ENCODE data around the gene APIP. TPM values are rescaled to one million over a fixed set of nuclear protein-coding genes. Genes with fewer than 3 reads are reported as not detected.

APIP gene
- total and polyA plus RNA-seq, 10 of the 15 experiments (the other 5 are each of a cell fraction or from before 2014, with no cell fraction given) = 26.8 to 87.1 (median 52.8) TPM

GRCh38 chr11:34887260-34887659 lies 28.9 kb downstream of the APIP start:
- Histone ChIP-seq H3K4me2 (ENCODE audit: control insufficient read depth, insufficient read depth) (no peak overlapping the region), H4K20me1 (ENCODE audit: control insufficient read depth, insufficient read depth) (no peaks in the 10 kb centered on the region), H3K9ac (ENCODE audit: control insufficient read depth, insufficient read depth, low read length) (no peak overlapping the region), H3K27ac (ENCODE audit: control insufficient read depth, insufficient read depth) (no peak overlapping the region), H3K4me1 (ENCODE audit: control insufficient read depth, insufficient read depth, low read length) (no peaks in the 10 kb centered on the region), H3K79me2 (ENCODE audit: control insufficient read depth, insufficient read depth, low read length) (no peaks in the 10 kb centered on the region), H3K9me3 (replicated peaks; ENCODE audit: control insufficient read depth, insufficient read depth, low read length) (no peaks in the 10 kb centered on the region), H3K36me3 (ENCODE audit: control insufficient read depth in 2 of 2, insufficient read depth in 2 of 2, low read length in 1 of 2) (peaks cover 0 to 3% of the 10 kb centered on the region in 2 experiments; a peak in 1 of 4 replicates), H2AFZ (ENCODE audit: control insufficient read depth, low read depth, low read length) (no peak overlapping the region), H3K4me3 (no peak overlapping the region), H3K27me3 (replicated peaks in 1 of 2; ENCODE audit: control insufficient read depth in 2 of 2, insufficient read depth in 2 of 2, low read length in 1 of 2) (no peaks in the 10 kb centered on the region)
- no peak for TF ChIP-seq TAF1 (IDR thresholded peaks at IDR 0.05; ENCODE audit: borderline replicate concordance, low read depth, low read length)
- TF ChIP-seq PML (IDR thresholded peaks at IDR 0.05; ENCODE audit: low read length) = no peak
- TF ChIP-seq RB1 (IDR thresholded peaks at IDR 0.05; ENCODE audit: borderline replicate concordance) = no peak
- TF ChIP-seq ZNF622 (IDR thresholded peaks at IDR 0.05) = no peak
- no peak for TF ChIP-seq BACH1 (IDR thresholded peaks at IDR 0.05; ENCODE audit: borderline replicate concordance)
- TF ChIP-seq ZSCAN29 (IDR thresholded peaks at IDR 0.05) = no peak
- TF ChIP-seq CBX5 (IDR thresholded peaks at IDR 0.05; ENCODE audit: low read depth) = no peak
- no peak for TF ChIP-seq BHLHE40 (IDR thresholded peaks at IDR 0.05; ENCODE audit: borderline replicate concordance in 1 of 2, low read depth in 2 of 2, low read length in 1 of 2)
- CTCF ChIA-PET = interaction anchor here (4.6 kb wide), 1 partner anchor 301 kb away, joined by 41 read pairs; no protein-coding TSS in a partner anchor
- SMC1A ChIA-PET (ENCODE audit: uncharacterized antibody, unreplicated experiment) = interaction anchor here (1.0 to 2.1 kb wide), 2 partner anchors 301 to 340 kb away, joined by 3 to 11 read pairs; no protein-coding TSS in a partner anchor
- no TSS peak for BruUV-seq (replicated peaks)
- intact Hi-C loops (cut with micrococcal nuclease; ENCODE audit: unreplicated experiment) = no loop called here
- 100% methylated on average over 1 of the region's 1 CpG for WGBS (ENCODE audit: insufficient coverage, insufficient replicate concordance, low lambda C conversion rate, missing lambda C conversion rate)
- FAIRE-seq (no peak), DNase-seq (ENCODE audit: low read depth, low spot score) (no peak), ATAC-seq (no peak)
- in situ Hi-C loops (cut with MboI) = no loop called here
- RAD21 ChIA-PET (ENCODE audit: unreplicated experiment) = no interaction called here
- POLR2A ChIA-PET = no interaction called here

DNA sequence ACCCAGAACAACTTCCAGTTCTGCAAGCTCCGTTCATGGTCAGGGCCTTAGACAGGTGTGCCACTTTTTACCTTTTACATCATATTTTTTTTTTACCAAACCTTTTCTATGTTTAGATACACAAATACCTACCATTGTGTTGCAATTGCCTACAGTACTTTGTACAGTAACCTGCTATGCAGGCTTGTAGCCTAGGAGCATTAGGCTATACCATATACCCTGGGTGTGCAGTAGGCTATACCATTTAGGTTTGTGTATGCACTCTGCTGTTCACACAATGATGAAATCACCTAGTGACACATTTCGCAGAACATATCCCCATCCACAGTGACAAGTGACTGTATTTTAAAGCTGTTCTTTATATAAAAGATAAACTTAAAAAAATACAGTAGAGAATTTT lies 29.6 kb downstream of the APIP start:
- BruUV-seq (replicated peaks) = no TSS peak
- POLR2A ChIA-PET = interaction anchor here (0.8 kb wide), 1 partner anchor 33 kb away, joined by 4 read pairs; no protein-coding TSS in a partner anchor
- in situ Hi-C loops (cut with MboI) (no loop called here), intact Hi-C loops (cut with micrococcal nuclease; ENCODE audit: unreplicated experiment) (no loop called here)
- no peak overlapping the region for H3K27ac ChIP-seq (ENCODE audit: control insufficient read depth, insufficient read depth)
- no peak overlapping the region for H3K4me3 ChIP-seq
- no peak overlapping the region for H3K9ac ChIP-seq (ENCODE audit: control insufficient read depth, insufficient read depth, low read length)
- no peaks in the 10 kb centered on the region for H3K9me3 ChIP-seq (replicated peaks; ENCODE audit: control insufficient read depth, insufficient read depth, low read length)
- SMC1A ChIA-PET (ENCODE audit: uncharacterized antibody, unreplicated experiment) = interaction anchor here (1.0 to 2.1 kb wide), 2 partner anchors 300 to 340 kb away, joined by 3 to 11 read pairs; no protein-coding TSS in a partner anchor
- FAIRE-seq (no peak), ATAC-seq (no peak), DNase-seq (ENCODE audit: low read depth, low spot score) (no peak)
- RAD21 ChIA-PET (ENCODE audit: unreplicated experiment) = no interaction called here
- peaks cover 0 to 2% of the 10 kb centered on the region in 2 experiments; a peak in 2 of 4 replicates for H3K36me3 ChIP-seq (ENCODE audit: control insufficient read depth in 2 of 2, insufficient read depth in 2 of 2, low read length in 1 of 2)
- H3K79me2 ChIP-seq (ENCODE audit: control insufficient read depth, insufficient read depth, low read length) = no peaks in the 10 kb centered on the region
- CTCF ChIA-PET = interaction anchor here (0.7 to 4.6 kb wide), 2 partner anchors 11 to 300 kb away, joined by 4 to 41 read pairs; no protein-coding TSS in a partner anchor
- no peaks in the 10 kb centered on the region for H3K27me3 ChIP-seq (replicated peaks in 1 of 2; ENCODE audit: control insufficient read depth in 2 of 2, insufficient read depth in 2 of 2, low read length in 1 of 2)
- no peak overlapping the region for H3K4me2 ChIP-seq (ENCODE audit: control insufficient read depth, insufficient read depth)
- no peaks in the 10 kb centered on the region for H3K4me1 ChIP-seq (ENCODE audit: control insufficient read depth, insufficient read depth, low read length)
- H4K20me1 ChIP-seq (ENCODE audit: control insufficient read depth, insufficient read depth) = no peaks in the 10 kb centered on the region
- 100% methylated on average over 2 of the region's 2 CpGs for whole genome bisulfite sequencing (ENCODE audit: insufficient coverage, insufficient replicate concordance, low lambda C conversion rate, missing lambda C conversion rate)
- no peak overlapping the region for H2AFZ ChIP-seq (ENCODE audit: control insufficient read depth, low read depth, low read length)
- TF ChIP-seq NR2C2 (IDR thresholded peaks at IDR 0.05; ENCODE audit: borderline replicate concordance, control insufficient read depth, insufficient read length, low read depth) (no peak), REST (IDR thresholded peaks at IDR 0.05; ENCODE audit: low read depth, low read length) (no peak), ZNF24 (IDR thresholded peaks at IDR 0.05) (no peak)
- TF ChIP-seq, protein P1, sequence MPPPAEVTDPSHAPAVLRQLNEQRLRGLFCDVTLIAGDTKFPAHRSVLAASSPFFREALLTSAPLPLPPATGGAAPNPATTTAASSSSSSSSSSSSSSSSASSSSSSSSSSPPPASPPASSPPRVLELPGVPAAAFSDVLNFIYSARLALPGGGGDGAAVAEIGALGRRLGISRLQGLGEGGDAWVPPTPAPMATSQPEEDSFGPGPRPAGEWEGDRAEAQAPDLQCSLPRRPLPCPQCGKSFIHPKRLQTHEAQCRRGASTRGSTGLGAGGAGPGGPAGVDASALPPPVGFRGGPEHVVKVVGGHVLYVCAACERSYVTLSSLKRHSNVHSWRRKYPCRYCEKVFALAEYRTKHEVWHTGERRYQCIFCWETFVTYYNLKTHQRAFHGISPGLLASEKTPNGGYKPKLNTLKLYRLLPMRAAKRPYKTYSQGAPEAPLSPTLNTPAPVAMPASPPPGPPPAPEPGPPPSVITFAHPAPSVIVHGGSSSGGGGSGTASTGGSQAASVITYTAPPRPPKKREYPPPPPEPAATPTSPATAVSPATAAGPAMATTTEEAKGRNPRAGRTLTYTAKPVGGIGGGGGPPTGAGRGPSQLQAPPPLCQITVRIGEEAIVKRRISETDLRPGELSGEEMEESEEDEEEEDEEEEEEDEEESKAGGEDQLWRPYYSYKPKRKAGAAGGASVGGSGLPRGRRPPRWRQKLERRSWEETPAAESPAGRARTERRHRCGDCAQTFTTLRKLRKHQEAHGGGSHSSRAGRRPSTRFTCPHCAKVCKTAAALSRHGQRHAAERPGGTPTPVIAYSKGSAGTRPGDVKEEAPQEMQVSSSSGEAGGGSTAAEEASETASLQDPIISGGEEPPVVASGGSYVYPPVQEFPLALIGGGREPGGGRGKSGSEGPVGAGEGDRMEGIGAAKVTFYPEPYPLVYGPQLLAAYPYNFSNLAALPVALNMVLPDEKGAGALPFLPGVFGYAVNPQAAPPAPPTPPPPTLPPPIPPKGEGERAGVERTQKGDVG (CRISPR knock-in tag; IDR thresholded peaks at IDR 0.05) = no peak
